NCI-H2029 treated with DMSO at 0.1 percent for 48 hours (cell line): Measurements from ENCODE around the gene PARP11.

Experiments used
- DNase-seq: peaks from one replicate; lab custom pipeline; 2025; lab: John Stamatoyannopoulos, UW

PARP11 gene

GRCh38 chr12:3821441-3821840 is 51.8 kb downstream of the PARP11 start:
- DNase-seq: no peak

GRCh38 chr12:3820122-3820521 is 53.1 kb downstream of the PARP11 start:
- DNase-seq: no peak

GRCh38 chr12:3816266-3816665 is 56.9 kb downstream of the PARP11 start:
- no peak for DNase-seq

GRCh38 chr12:3815094-3815766 is 58.0 kb downstream of the PARP11 start:
- DNase-seq: no peak

GRCh38 chr12:3810540-3810939 is 62.7 kb downstream of the PARP11 start:
- DNase-seq: no peak

GRCh38 chr12:3810016-3810370 is 63.2 kb downstream of the PARP11 start:
- DNase-seq: no peak

- DNase-seq: no peak
Measured at GRCh38 chr12:3809357-3810015, 63.7 kb downstream of the PARP11 start.

GRCh38 chr12:3805077-3805476 is 68.1 kb downstream of the PARP11 start:
- no peak for DNase-seq

GRCh38 chr12:3803865-3804472 is 69.2 kb downstream of the PARP11 start:
- DNase-seq: peak; percentile 69

GRCh38 chr12:3802721-3803120 is 70.5 kb downstream of the PARP11 start:
- DNase-seq: no peak

- no peak for DNase-seq
Measured at GRCh38 chr12:3797531-3798048, 75.6 kb downstream of the PARP11 start.

GRCh38 chr12:3795492-3796133 is 77.6 kb downstream of the PARP11 start:
- peak; percentile 94 for DNase-seq

- peak; percentile 52 for DNase-seq
Measured at GRCh38 chr12:3795066-3795465, 78.1 kb downstream of the PARP11 start.

- no peak for DNase-seq
Measured at GRCh38 chr12:3792623-3793288, 80.4 kb downstream of the PARP11 start.

- DNase-seq: no peak
Measured at GRCh38 chr12:3791256-3791874, 81.8 kb downstream of the PARP11 start.

GRCh38 chr12:3790642-3791041 is 82.6 kb downstream of the PARP11 start:
- no peak for DNase-seq

GRCh38 chr12:3789838-3790237 is 83.4 kb downstream of the PARP11 start:
- DNase-seq: no peak

- DNase-seq: peak; percentile 67
Measured at GRCh38 chr12:3777206-3777809, 95.9 kb downstream of the PARP11 start.

- no peak for DNase-seq
Measured at GRCh38 chr12:3775385-3776035, 97.7 kb downstream of the PARP11 start.

GRCh38 chr12:3772380-3772779 is 100.8 kb downstream of the PARP11 start:
- DNase-seq: no peak

- DNase-seq: no peak
Measured at GRCh38 chr12:3771853-3772252, 101.3 kb downstream of the PARP11 start.
